ENCODE data around the gene GRIP2.

Gene GRIP2

DNA sequence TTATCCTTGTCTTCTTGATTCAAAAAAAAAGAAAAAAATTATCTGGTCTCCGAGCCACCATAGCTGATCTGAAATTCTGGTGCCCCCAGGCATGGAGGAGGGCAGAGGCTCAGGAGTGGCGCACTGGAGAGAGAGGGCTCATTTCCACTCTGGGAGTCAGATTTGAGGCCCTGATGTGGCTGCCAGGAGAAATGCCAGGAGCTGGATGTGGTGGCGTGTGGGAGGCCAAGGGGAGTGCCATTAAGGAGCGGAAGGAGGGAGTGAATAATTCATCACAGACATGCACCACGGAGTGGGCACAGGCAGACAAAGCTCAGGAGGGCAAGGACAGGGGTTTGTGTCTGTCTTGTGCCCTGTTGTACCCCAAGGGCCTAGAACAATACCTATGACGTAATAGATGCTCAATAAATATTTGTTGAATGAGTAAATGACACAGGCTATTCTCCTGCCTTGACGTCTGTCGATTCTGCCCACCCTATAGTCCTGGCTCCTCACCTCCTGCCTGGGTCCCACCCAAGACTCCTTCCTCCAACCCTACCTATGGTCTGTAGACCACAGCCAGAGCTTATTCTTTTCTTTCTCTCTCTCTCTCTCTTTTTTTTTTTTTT, 12.0 kb upstream of the GRIP2 start:
- intact Hi-C loops (cut with DNase I; ENCODE audit: low total_unique reads), result no loop called here
- H3K27me3 ChIP-seq, result peaks cover 0 to 54% of the 10 kb centered on the region in 2 donors
- H3K27ac ChIP-seq, result no peak overlapping the region
- H3K4me3 ChIP-seq, result no peak overlapping the region
- H3K36me3 ChIP-seq, result no peaks in the 10 kb centered on the region
- H3K4me1 ChIP-seq, result peaks cover 0 to 13% (median 2%) of the 10 kb centered on the region in 4 donors
- DNase-seq, result no peak
- TF ChIP-seq, protein P1, sequence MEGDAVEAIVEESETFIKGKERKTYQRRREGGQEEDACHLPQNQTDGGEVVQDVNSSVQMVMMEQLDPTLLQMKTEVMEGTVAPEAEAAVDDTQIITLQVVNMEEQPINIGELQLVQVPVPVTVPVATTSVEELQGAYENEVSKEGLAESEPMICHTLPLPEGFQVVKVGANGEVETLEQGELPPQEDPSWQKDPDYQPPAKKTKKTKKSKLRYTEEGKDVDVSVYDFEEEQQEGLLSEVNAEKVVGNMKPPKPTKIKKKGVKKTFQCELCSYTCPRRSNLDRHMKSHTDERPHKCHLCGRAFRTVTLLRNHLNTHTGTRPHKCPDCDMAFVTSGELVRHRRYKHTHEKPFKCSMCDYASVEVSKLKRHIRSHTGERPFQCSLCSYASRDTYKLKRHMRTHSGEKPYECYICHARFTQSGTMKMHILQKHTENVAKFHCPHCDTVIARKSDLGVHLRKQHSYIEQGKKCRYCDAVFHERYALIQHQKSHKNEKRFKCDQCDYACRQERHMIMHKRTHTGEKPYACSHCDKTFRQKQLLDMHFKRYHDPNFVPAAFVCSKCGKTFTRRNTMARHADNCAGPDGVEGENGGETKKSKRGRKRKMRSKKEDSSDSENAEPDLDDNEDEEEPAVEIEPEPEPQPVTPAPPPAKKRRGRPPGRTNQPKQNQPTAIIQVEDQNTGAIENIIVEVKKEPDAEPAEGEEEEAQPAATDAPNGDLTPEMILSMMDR (IDR thresholded peaks at IDR 0.05), result no peak
- no peaks in the 10 kb centered on the region for H3K9me3 ChIP-seq

DNA sequence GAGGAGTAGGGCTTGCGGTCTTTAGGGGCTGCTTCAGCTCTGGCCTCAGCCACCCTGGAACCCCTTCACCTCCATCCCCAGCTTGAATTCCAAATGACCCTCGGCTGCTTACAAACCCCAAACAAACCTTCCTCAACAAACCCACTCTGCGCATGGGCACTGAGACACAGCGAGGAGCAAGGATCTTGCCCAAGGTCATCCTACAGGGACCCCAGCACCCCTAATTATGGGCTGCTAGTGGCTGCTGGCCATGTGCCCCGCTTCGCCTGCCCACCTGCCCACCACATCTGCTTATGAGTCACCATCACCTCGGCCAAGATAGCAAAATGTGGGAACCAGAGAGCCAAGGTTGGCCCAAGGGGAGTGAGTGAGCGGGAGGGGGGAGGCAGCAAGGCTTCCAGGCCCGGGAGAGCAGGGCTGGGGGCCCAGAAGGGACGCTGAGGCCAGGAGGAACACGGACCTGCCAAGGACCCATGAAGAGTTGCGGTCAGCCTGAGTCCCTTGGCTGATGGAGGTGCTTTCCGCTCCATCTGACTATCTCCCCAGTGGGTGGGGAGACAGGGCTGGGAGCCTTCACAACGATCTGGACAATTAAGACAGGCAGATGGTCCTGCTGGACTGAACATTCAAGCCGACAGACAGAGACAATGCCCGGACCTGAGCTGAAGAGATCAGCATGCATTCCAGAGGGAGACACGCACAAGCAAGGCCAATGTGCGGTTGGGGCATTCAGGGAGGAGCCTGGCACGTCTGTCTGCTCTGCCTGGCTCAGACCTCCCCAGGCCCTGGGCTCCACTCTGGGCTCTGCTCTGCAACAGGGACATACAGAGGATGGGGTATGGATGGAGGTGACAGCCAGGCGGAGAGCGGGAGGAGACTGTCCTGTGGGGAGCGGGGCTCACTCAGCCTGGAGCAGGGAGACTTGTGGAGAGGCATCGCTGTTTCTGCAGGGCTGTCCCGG, 10.8 kb upstream of the GRIP2 start:
- TF ChIP-seq, protein P1 (IDR thresholded peaks at IDR 0.05), result no peak
- H3K27ac ChIP-seq, result no peak overlapping the region
- H3K27me3 ChIP-seq, result peaks cover 0 to 47% of the 10 kb centered on the region in 2 donors
- intact Hi-C loops (cut with DNase I; ENCODE audit: low total_unique reads), result no loop called here
- no peaks in the 10 kb centered on the region for H3K36me3 ChIP-seq
- no peak for DNase-seq
- H3K4me1 ChIP-seq, result peaks cover 0 to 9% (median 2%) of the 10 kb centered on the region in 4 donors
- no peak overlapping the region for H3K4me3 ChIP-seq
- H3K9me3 ChIP-seq, result no peaks in the 10 kb centered on the region

DNA sequence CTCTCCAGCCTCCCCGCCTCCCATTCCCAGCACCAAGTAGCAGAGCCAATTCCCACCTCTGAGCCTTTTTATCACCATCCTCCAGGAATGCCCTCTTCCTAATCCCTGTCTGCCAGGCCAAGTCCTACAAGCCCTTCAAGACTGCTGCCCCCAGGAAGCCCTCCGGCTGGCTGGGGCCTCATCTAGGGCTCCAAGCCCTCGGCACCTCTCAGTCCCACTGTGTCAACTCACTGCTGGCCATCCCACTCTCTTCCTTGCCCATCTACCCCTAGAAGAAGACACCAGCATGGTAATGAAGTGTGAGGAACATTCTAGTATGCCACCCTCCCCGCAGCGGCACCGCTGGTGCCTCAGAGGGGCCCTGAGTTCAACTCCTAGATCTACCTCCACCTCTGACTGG, 10.0 kb upstream of the GRIP2 start:
- Histone ChIP-seq H3K27ac (no peak overlapping the region), H3K4me1 (peaks cover 0 to 2% (median 0%) of the 10 kb centered on the region in 4 donors), H3K27me3 (peaks cover 0 to 39% of the 10 kb centered on the region in 2 donors), H3K4me3 (no peak overlapping the region), H3K9me3 (no peaks in the 10 kb centered on the region), H3K36me3 (no peaks in the 10 kb centered on the region)
- TF ChIP-seq, protein P1 (IDR thresholded peaks at IDR 0.05), result no peak
- no peak for DNase-seq
- intact Hi-C loops (cut with DNase I; ENCODE audit: low total_unique reads), result no loop called here

DNA sequence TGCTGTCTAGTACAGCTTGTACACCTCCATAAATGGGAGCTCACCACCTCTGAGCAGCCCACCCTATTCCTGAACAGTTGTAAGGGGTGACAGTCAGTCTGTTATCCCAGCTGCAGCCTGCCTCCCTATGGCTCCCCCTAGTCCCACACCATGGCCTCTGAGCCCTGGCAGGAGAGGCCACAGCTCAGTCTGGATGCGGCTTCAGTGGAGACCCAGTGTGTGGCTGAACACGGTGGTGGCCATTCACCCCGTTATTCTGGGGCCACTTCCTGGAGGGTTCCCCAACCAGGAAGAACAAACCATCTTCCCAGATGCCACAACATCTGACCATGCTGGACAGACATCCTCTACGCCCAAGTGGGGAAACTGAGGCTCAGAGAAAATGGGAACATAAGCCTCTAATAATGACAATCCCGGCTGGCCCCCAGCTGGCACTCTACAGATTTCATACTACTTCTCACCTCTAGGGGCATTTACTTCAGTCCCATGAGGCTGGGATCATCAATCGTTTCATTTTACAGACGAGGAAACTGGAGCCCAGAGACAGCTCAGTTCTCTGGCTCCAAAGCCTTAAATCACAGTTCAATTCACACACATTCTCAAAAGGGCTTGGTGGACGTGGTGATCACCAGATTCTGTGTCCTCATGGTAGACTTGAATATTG, 9.2 kb upstream of the GRIP2 start:
- intact Hi-C loops (cut with DNase I; ENCODE audit: low total_unique reads), result no loop called here

DNA sequence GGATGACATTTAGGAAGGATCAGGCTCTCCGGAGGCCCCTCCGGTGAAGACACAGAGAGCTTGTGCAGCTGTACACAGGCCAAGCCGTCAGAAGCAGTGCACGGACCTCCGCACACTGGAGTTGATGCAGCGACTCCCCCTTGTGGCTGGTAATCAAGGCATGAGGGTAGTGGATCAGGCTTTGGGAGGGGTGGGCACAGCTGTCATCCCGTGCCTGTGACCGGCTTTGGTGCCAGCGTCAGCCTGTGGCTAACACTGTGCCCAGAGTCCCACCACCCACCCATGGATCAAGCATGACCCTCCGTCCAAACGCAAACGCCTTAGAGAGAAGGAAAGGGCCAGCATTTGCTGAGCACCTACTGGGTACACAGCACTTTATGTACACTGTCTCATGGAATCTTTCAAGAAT, 8.2 kb upstream of the GRIP2 start:
- intact Hi-C loops (cut with DNase I; ENCODE audit: low total_unique reads), result no loop called here
- TF ChIP-seq, protein P1 (IDR thresholded peaks at IDR 0.05), result peak; percentile 43 to 57
- DNase-seq, result peak in 1 of 2 donors; percentile 60
- H3K27ac ChIP-seq, result no peak overlapping the region
- H3K27me3 ChIP-seq, result peaks cover 0 to 50% of the 10 kb centered on the region in 2 donors
- H3K36me3 ChIP-seq, result no peaks in the 10 kb centered on the region
- no peaks in the 10 kb centered on the region for H3K9me3 ChIP-seq
- no peak overlapping the region for H3K4me3 ChIP-seq
- no peaks in the 10 kb centered on the region for H3K4me1 ChIP-seq

More for the DNA sequence above, 9.2 kb upstream of the GRIP2 start:
- H3K27me3 ChIP-seq, result peaks cover 0 to 41% of the 10 kb centered on the region in 2 donors
- DNase-seq, result no peak
- no peaks in the 10 kb centered on the region for H3K9me3 ChIP-seq
- no peak overlapping the region for H3K4me3 ChIP-seq
- TF ChIP-seq, protein P1 (IDR thresholded peaks at IDR 0.05), result no peak
- H3K36me3 ChIP-seq, result no peaks in the 10 kb centered on the region
- no peak overlapping the region for H3K27ac ChIP-seq
- H3K4me1 ChIP-seq, result no peaks in the 10 kb centered on the region

Measured in tibial artery (tissue), 4 donors.